KOPT-K1 (cell line): ENCODE results near the gene ACSM3.

Experiments used
- H3K27ac ChIP-seq: fragments of 200-600 bp; sonication (generic); 2 replicates; pipeline ENCODE4 v1.5.1; 2016; ENCODE audit warnings: antibody characterized with exemption, mild to moderate bottlenecking, low read depth, low read length; ENCODE audit not compliant: poor library complexity, severe bottlenecking
- H3K36me3 ChIP-seq: fragments of 200-600 bp; sonication (generic); 2 replicates; pipeline ENCODE4 v1.5.1; 2017; ENCODE audit warnings: antibody characterized with exemption, mild to moderate bottlenecking, low read length, moderate library complexity; ENCODE audit not compliant: insufficient read depth
- H3K9me3 ChIP-seq: fragments of 200-600 bp; sonication (generic); 2 replicates; pipeline ENCODE4 v1.5.1; 2017; ENCODE audit warnings: antibody characterized with exemption, low read length, mild to moderate bottlenecking; ENCODE audit not compliant: insufficient read depth, poor library complexity, severe bottlenecking

ACSM3 gene

GRCh38 chr16:20844054-20844453 lies 80.2 kb downstream of the ACSM3 start:
- H3K9me3 ChIP-seq = no peaks in the 10 kb centered on the region

GRCh38 chr16:20844588-20844987 lies 80.8 kb downstream of the ACSM3 start:
- H3K27ac ChIP-seq = peak overlapping the region; percentile 53
- peaks cover 71% of the 10 kb centered on the region for H3K36me3 ChIP-seq
- no peaks in the 10 kb centered on the region for H3K9me3 ChIP-seq

More at GRCh38 chr16:20844054-20844453, 80.2 kb downstream of the ACSM3 start:
- H3K27ac ChIP-seq = peak overlapping the region; percentile 53
- peaks cover 71% of the 10 kb centered on the region for H3K36me3 ChIP-seq

DNA sequence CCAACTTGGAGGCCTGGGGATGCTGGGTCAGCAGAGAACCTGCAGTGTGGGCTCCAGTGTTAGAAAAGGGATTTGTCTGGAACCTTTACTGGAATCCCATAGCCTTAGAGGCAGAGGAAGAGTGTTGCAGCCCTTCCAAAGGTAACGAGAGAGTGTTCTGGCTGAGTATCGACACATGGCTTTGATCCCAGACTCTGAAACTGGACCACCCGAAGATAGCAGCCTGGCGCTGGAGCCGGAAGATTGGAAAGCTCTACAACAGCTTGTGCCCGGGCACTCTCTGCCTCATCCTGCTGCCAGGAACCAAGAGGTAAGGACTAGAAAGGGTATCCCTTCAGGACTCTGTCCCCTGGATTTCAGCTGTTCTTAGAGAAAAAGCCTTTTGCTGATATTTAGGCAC lies 82.2 kb downstream of the ACSM3 start:
- Histone ChIP-seq H3K36me3 (peaks cover 65% of the 10 kb centered on the region), H3K9me3 (no peaks in the 10 kb centered on the region)

GRCh38 chr16:20846551-20846950 lies 82.7 kb downstream of the ACSM3 start:
- Histone ChIP-seq H3K36me3 (peaks cover 64% of the 10 kb centered on the region), H3K9me3 (no peaks in the 10 kb centered on the region), H3K27ac (no peak overlapping the region)

More for the DNA sequence above, 82.2 kb downstream of the ACSM3 start:
- H3K27ac ChIP-seq = no peak overlapping the region
